ENCODE results near the gene SLC16A1.
"Not testable (repeated sequence)": the region's sequence is repeated elsewhere in the genome, so short reads cannot be mapped to it uniquely, and the experiment has no call there.

SLC16A1 gene

DNA sequence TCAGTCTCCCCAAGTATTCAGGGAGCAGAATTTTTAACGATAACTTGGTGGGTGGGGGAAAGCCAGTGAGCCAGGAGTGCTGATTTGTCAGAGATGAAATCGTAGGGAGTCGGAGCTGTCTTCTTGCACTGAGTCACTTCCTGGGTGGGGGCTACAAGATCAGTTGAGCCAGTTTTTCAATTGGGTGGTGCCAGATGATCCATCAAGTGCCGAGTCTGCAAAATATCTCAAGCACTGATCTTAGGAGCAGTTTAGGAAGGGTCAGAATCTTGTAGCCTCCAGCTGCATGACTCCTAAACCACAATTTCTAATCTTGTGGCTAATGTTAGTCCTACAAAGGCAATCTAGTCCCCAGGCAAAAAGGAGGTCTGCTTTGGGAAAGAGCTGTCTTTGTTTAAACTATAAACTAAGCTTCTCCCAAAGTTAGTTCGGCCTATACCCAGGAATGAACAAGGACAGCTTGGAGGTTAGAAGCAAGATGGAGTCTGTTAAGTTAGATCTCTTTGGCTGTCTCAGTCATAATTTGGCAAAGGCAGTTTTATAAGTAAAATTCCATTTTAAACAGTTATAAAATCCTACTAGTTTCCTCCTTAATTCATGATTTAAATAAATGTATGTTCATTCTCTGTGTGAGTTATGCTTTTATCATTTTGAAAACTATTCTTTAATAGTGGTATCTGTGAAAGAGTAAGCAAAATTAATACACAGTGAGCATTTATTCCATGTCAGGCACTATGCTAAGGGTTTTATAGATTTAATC is 51.7 kb downstream of the SLC16A1 start:
- TF ChIP-seq, protein P1, sequence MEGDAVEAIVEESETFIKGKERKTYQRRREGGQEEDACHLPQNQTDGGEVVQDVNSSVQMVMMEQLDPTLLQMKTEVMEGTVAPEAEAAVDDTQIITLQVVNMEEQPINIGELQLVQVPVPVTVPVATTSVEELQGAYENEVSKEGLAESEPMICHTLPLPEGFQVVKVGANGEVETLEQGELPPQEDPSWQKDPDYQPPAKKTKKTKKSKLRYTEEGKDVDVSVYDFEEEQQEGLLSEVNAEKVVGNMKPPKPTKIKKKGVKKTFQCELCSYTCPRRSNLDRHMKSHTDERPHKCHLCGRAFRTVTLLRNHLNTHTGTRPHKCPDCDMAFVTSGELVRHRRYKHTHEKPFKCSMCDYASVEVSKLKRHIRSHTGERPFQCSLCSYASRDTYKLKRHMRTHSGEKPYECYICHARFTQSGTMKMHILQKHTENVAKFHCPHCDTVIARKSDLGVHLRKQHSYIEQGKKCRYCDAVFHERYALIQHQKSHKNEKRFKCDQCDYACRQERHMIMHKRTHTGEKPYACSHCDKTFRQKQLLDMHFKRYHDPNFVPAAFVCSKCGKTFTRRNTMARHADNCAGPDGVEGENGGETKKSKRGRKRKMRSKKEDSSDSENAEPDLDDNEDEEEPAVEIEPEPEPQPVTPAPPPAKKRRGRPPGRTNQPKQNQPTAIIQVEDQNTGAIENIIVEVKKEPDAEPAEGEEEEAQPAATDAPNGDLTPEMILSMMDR (IDR thresholded peaks at IDR 0.05; ENCODE audit: low read depth, low read length): no peak
- no peak overlapping the region for H3K4me3 ChIP-seq (ENCODE audit: low read depth, low read length)

DNA sequence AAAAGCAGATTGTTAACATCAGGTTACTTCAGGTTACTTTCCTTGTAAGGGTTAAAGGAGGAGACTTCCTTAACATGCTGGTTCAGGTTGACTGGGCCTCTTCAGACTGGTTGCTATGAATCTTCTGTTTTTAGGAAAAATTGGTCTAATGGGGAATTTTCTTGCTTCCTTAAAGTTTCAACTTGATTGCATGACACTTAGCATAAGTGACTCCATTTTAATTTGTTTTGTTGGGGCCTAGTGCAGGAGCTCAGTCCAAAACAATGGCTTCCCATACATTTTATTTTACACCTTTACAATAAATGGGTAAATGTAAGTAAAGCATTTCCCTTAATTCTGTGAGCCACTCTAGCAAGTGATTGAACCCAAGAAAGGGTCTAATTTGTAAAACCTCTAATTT is 53.8 kb downstream of the SLC16A1 start:
- TF ChIP-seq, protein P1 (IDR thresholded peaks at IDR 0.05; ENCODE audit: low read depth, low read length): no peak
- no peak overlapping the region for H3K4me3 ChIP-seq (ENCODE audit: low read depth, low read length)

DNA sequence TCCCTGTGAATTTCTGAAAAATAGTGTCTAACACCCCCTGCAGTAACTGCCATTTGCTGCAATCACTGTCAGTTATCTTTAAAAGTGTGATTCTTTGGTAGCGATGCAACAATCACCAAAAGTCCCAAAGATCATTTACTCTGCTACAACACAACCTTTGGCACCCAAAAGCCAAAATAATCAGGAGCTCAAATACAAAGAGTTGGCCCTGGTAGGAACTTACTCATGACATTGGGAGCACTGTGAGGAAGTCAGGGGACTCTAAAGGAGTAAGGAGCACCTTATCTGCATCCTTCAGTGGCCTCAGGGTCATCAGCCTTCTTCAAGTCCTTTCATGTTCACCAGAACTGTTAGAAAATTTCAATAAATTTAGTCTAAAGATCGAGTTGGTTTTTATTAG is 54.6 kb downstream of the SLC16A1 start:
- H3K4me3 ChIP-seq (ENCODE audit: low read depth, low read length): no peak overlapping the region
- TF ChIP-seq, protein P1 (IDR thresholded peaks at IDR 0.05; ENCODE audit: low read depth, low read length): no peak

DNA sequence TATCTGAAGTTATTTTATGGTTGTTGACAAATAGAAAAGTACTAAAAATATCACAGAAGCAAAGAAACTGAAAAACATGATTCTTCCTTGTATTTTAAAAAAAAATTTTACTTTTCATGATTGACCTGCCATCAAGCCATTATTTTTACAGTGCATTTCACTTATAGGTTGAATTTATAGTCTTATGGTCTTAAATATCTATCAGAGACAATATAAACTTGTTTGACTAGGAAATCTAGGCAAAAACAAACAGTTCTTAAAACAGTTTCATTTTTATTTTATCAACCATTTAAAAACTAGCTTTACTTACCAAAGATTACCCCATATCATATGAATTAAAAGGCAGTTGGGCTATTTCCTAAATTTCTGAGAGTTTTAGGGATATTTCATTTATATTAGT is 59.2 kb downstream of the SLC16A1 start:
- H3K4me3 ChIP-seq (ENCODE audit: low read depth, low read length): no peak overlapping the region
- TF ChIP-seq, protein P1 (IDR thresholded peaks at IDR 0.05; ENCODE audit: low read depth, low read length): no peak

DNA sequence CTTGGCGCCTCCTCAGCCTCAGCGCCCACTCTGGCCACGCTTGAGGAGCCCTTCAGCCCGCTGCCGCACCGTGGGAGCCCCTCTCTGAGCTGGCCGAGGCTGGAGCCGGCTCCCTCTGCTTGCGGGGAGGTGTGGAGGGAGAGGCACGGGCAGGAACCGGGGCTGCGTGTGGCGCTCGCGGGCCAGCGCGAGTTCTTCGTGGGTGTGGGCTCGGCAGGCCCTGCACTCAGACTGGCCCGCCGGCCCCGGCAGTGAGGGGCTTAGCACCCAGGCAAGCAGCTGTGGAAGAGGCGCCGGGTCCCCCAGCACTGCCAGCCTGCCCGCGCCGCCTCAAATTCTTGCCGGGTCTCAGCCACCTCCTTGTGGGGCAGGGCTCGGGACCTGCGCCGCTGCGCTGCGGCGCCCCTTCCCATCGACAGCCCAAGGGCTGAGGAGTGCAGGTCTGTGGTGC is 61.4 kb downstream of the SLC16A1 start:
- no peak overlapping the region for H3K4me3 ChIP-seq (ENCODE audit: low read depth, low read length)
- TF ChIP-seq, protein P1 (IDR thresholded peaks at IDR 0.05; ENCODE audit: low read depth, low read length): no peak

DNA sequence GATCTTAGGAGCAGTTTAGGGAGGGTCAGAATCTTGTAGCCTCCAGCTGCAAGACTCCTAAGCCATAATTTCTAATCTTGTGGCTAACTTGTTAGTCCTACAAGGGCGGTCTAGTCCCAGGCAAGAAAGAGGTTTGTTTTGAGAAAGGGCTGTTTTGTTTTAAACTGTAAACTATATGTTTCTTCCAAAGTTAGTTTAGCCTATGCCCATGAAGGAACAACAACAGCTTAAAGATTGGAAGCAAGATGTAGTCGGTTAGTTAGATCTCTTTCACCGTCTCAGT is 62.0 kb downstream of the SLC16A1 start:
- no peak overlapping the region for H3K4me3 ChIP-seq (ENCODE audit: low read depth, low read length)
- TF ChIP-seq, protein P1 (IDR thresholded peaks at IDR 0.05; ENCODE audit: low read depth, low read length): no peak

DNA sequence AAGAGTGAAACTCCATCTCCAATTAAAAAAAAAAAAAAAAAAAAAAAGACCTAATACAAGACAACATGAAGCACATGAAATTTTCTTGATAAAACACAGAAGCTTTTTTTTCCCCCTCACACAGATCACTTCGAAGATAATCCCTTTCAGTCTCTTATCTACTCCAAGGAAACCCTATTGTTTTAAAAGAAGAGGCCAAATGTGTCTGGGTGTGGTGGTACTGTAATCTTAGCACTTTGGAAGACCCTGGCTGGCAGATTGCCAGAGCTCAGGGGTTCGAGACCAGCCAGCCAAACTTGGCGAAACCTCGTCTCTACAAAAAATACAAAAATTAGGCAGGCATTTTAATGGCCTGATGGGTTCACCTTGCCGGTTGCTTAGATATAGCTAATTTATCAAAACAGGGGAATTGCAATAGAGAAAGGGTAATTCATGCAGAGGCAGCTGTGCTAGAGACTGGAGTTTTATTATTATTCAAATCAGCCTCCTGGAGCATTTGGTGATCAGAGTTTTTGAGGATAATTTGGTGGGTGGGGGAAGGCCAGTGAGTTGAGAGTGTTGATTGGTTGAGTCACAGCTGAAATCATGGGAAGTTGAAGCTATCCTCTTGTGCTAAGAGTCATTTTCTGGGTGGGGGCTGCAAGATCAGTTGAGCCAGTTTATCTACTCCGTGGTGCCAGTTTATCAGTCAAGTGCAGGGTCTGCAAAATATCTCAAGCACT is 62.5 kb downstream of the SLC16A1 start:
- TF ChIP-seq, protein P1 (IDR thresholded peaks at IDR 0.05; ENCODE audit: low read depth, low read length): no peak

DNA sequence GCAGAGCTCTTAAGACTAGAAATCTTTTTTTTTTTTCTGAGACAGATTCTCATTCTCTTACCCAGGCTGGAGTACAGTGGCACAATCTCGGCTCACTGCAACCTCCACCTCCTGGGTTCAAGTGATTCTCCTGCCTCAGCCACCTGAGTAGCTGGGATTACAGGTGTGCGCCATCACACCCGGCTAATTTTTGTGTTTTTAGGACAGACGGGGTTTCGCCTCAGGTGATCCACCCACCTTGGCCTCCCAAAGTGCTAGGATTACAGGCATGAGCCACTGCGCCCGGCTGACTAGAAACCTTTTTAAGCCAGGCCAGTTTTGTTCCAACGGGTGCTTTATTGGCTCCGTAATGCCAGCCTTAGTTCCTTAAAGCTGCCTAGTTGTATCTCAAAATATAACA is 66.1 kb downstream of the SLC16A1 start:
- not testable (repeated sequence) for H3K4me3 ChIP-seq (ENCODE audit: low read depth, low read length)

More for the DNA sequence above, 62.5 kb downstream of the SLC16A1 start:
- no peak overlapping the region for H3K4me3 ChIP-seq (ENCODE audit: low read depth, low read length)

Measured in WI38 (cell line).